Chondrocyte (in vitro differentiated cells): ENCODE measurements around the gene JPT2. TPM values are rescaled to one million over a fixed set of nuclear protein-coding genes. Genes with fewer than 3 reads are reported as not detected.
A peak's percentile ranks its signal among the peaks of the same experiment; 100 is the strongest.

Source experiments
- DNase-seq: peaks from one replicate; pipeline ENCODE4 v3.0.0; 2021; ENCODE audit warnings: mixed read lengths, low spot score
- H3K27ac Mint-ChIP-seq: one replicate; pipeline ENCODE4 v1.8.0; 2021; ENCODE audit warnings: mild to moderate bottlenecking, moderate library complexity, mixed read lengths; ENCODE audit not compliant: unreplicated experiment
- H3K27me3 Mint-ChIP-seq: 2 replicates; pipeline ENCODE4 v1.8.0; 2021; ENCODE audit warnings: low read depth, mixed read lengths
- H3K36me3 Mint-ChIP-seq: 2 replicates; pipeline ENCODE4 v1.8.0; 2021; ENCODE audit warnings: low read depth, mixed read lengths
- H3K4me1 Mint-ChIP-seq: 2 replicates; pipeline ENCODE4 v1.8.0; 2021; ENCODE audit warnings: low read depth, mild to moderate bottlenecking, mixed read lengths
- H3K4me3 Mint-ChIP-seq: one replicate; pipeline ENCODE4 v1.8.0; 2021; ENCODE audit warnings: mild to moderate bottlenecking, moderate library complexity, mixed read lengths; ENCODE audit not compliant: unreplicated experiment
- H3K9me3 Mint-ChIP-seq: 2 replicates; pipeline ENCODE4 v1.8.0; 2021; ENCODE audit warnings: low read depth, mixed read lengths
- CTCF ChIP-seq: fragments of 200-600 bp; sonication (generic); IDR thresholded peaks from 2 replicates; pipeline ENCODE4 v1.5.0; 2021; ENCODE audit warnings: antibody characterized with exemption, mild to moderate bottlenecking, moderate library complexity
- total RNA-seq: library from RNA; stranded (reverse); gene quantifications from 3 replicates; pipeline ENCODE4 v1.2.1, GENCODE V29; 2021

The JPT2 gene
- total RNA-seq, 1 donor from 2014 or later: 63.0 TPM

GRCh38 chr16:1651094-1651973 is 26.7 kb upstream of the JPT2 start:
- DNase-seq: no peak
- Mint-ChIP-seq H3K9me3 (no peaks in the 10 kb centered on the region), H3K4me1 (peaks cover 6% of the 10 kb centered on the region), H3K4me3 (no peak overlapping the region), H3K27me3 (no peaks in the 10 kb centered on the region), H3K36me3 (peaks cover 43% of the 10 kb centered on the region), H3K27ac (peak overlapping the region; percentile 47)
- no peak for TF ChIP-seq CTCF

- DNase-seq: no peak
- peaks cover 41% of the 10 kb centered on the region for H3K36me3 Mint-ChIP-seq
- no peak for TF ChIP-seq CTCF
- no peaks in the 10 kb centered on the region for H3K27me3 Mint-ChIP-seq
- peaks cover 3% of the 10 kb centered on the region for H3K4me1 Mint-ChIP-seq
- H3K9me3 Mint-ChIP-seq: no peaks in the 10 kb centered on the region
- H3K4me3 Mint-ChIP-seq: no peak overlapping the region
- peak overlapping the region; percentile 47 for H3K27ac Mint-ChIP-seq
Measured at GRCh38 chr16:1651974-1652312, 26.1 kb upstream of the JPT2 start.

- peaks cover 39% of the 10 kb centered on the region for H3K36me3 Mint-ChIP-seq
- no peaks in the 10 kb centered on the region for H3K27me3 Mint-ChIP-seq
- no peak overlapping the region for H3K4me3 Mint-ChIP-seq
- DNase-seq: no peak
- TF ChIP-seq CTCF: no peak
- H3K9me3 Mint-ChIP-seq: no peaks in the 10 kb centered on the region
- H3K27ac Mint-ChIP-seq: no peak overlapping the region
- H3K4me1 Mint-ChIP-seq: peaks cover 3% of the 10 kb centered on the region
Measured at GRCh38 chr16:1653023-1653422, 25.1 kb upstream of the JPT2 start.

- Mint-ChIP-seq H3K4me3 (no peak overlapping the region), H3K9me3 (no peaks in the 10 kb centered on the region), H3K36me3 (peaks cover 41% of the 10 kb centered on the region), H3K27me3 (no peaks in the 10 kb centered on the region), H3K4me1 (peaks cover 3% of the 10 kb centered on the region), H3K27ac (no peak overlapping the region)
- DNase-seq: no peak
- TF ChIP-seq CTCF: no peak
Measured at GRCh38 chr16:1654505-1655268, 23.4 kb upstream of the JPT2 start.

GRCh38 chr16:1655269-1655807 is 22.7 kb upstream of the JPT2 start:
- Mint-ChIP-seq H3K4me3 (no peak overlapping the region), H3K27me3 (no peaks in the 10 kb centered on the region), H3K4me1 (peaks cover 3% of the 10 kb centered on the region), H3K9me3 (no peaks in the 10 kb centered on the region), H3K27ac (no peak overlapping the region), H3K36me3 (peaks cover 42% of the 10 kb centered on the region)
- no peak for TF ChIP-seq CTCF
- DNase-seq: no peak
